ENCODE results near the gene AKT2.
"Not testable (repeated sequence)": the region's sequence is repeated elsewhere in the genome, so short reads cannot be mapped to it uniquely, and the experiment has no call there.

AKT2 gene

GRCh38 chr19:40219029-40219428 is 66.1 kb downstream of the AKT2 start:
- DNase-seq (ENCODE audit: low read depth, low spot score): not testable (repeated sequence)

DNA sequence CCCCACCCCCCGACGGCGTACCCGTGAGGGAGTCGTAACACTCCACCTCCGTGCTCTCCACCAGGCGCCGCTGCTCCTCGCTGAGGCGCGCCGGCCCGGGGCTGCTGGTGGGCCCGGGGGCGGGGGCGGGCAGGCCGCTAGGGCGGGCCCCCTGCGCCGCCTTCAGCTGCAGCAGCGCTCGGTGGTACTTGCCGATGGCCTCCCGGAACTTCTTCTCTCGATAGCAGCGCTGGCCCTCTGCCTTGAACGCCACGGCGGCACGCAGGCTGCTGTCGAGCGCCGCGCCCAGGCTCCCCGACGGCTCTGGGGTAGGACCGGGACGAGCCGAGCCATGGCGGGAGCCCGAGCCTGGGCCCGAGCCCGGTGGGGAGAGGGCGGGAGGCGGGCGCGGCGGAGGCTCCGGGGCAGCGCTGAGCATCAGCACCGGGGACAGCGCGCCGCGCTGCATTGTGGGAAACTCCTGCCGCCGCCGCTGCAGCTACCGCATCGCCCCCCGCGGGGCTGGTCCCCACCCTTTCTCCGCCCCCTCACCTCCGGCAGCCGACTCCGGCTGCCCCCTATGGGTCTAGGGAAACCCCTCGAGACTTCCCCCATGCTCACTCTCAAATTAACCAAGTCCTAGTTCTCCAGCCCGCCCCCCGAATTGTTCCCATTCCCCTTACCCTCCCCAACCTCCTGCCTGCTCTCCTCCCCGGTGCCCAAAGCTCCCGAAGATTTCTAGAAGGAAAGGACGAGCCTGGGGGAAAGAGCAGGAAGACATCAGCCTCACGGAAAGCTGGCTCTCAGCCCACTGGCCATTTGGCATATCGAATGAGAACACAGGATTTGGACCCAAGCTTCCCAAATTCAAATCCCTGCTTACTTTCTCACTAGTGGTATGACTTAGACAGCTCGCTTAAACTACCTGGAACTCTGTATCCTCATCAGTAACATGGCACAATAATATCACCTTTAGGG is 66.9 kb downstream of the AKT2 start, which contains the start of gene TTC9B:
TTC9B (minus strand) TSS at position 451 of the 957 bp plus-strand sequence; CDS start at position 448, 3 bp downstream.
- DNase-seq (ENCODE audit: low read depth, low spot score): peak; percentile 76

DNA sequence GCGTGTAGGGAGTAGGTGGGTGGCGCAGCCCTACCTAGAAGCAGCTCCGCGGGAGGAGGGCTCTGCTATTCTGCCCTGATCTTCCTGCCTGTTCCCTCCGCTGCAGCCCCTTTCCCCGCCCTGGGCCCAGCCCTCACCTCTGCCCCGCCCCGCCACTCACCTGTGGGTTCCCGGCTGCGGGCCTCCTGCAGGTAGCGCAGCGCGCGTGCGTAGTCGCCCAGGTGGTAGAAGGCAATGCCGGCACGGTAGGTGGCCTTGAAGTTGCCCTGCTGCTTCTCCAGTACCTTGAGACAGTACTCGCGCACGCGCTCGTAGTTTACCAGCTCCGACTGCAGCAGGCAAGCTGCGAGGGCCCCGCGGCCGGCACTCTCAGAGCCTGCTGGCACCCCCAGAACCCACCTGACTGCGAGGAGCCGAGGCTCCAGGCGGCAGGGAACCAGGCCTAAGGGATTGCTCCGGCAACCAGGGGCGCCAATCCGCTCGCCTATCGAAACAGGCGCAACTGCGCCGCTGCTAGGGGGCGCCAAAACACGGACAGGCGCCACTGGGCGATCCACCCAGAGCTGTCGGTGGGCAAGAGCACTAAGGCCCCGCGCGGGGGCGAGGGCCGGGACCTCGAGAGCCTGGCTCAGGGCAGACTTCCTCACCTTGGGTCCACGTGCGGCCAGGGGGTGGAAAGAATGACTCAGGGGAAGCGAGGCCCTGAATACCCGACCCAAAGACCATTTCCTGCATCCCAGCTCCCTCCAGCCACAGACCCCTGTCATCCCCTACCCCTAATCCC is 67.9 kb downstream of the AKT2 start:
- no peak for DNase-seq (ENCODE audit: low read depth, low spot score)

DNA sequence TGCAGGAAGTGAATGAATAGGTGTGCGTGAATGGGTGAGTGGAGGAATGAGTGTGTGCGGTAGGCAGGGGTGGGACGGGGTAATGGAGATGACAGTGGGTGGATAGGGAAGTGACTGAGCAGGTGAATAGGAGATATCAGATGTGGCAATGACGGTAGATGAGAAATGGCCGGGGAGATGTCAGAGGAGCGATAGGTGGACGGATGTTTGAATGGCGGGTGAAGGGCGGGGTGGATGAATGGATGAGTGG is 68.4 kb downstream of the AKT2 start:
- no peak for DNase-seq (ENCODE audit: low read depth, low spot score)

- DNase-seq (ENCODE audit: low read depth, low spot score): no peak
These were observed 69.0 kb downstream of the AKT2 start for GRCh38 chr19:40216013-40216776.

DNA sequence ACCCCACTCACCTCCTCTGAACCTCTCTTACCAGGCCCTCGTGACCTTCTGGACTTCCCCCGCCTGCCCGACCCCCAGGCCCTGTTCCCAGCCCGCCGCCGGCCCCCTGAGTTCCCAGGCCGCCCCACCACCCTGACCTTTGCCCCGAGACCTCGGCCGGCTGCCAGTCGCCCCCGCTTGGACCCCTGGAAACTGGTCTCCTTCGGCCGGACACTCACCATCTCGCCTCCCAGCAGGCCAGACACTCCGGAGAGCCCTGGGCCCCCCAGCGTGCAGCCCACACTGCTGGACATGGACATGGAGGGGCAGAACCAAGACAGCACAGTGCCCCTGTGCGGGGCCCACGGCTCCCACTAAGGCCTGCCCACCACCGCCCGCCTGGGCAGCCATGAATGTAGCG is 70.2 kb downstream of the AKT2 start:
- no peak for DNase-seq (ENCODE audit: low read depth, low spot score)

DNA sequence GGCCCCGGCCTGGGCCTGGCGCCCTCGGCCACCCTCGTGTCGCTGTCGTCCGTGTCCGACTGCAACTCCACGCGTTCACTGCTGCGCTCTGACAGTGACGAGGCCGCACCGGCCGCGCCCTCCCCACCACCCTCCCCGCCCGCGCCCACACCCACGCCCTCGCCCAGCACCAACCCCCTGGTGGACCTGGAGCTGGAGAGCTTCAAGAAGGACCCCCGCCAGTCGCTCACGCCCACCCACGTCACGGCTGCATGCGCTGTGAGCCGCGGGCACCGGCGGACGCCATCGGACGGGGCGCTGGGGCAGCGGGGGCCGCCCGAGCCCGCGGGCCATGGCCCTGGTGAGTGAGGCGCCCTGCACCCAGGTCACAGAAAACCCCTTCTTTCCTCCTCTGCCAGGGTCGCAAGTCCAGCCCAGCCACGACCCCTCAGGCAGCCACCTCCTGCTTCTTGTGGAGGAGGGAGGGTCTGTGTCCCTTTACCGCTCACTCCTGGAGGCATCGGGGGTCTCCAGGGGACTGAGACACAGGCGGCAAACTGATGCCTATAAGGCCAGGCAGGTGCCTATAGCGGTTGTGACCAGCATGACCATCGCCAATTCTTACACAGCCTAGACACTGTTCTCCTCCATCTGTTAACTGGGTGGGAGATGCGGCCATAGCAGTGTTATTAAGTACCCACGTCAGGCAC is 71.1 kb downstream of the AKT2 start:
- DNase-seq (ENCODE audit: low read depth, low spot score): no peak

DNA sequence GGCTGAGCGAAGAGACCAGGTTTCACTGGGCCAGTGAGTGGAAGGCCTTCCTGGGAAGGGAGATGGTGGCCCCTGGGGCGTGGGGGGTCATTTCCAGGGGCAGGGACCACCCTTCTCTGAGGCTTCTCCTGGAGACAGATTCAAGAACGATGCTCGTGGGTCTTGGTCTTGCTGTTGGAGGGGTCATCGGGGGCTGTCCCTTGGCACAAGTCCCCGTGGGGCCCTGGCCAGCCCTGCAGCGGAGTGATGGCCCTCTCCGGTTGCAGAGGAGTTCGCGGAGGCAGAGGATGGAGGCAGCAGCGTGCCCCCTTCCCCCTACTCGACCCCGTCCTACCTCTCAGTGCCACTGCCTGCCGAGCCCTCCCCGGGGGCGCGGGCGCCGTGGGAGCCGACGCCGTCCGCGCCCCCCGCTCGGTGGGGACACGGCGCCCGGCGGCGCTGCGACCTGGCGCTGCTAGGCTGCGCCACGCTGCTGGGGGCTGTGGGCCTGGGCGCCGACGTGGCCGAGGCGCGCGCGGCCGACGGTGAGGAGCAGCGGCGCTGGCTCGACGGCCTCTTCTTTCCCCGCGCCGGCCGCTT is 71.8 kb downstream of the AKT2 start:
- DNase-seq (ENCODE audit: low read depth, low spot score): no peak

DNA sequence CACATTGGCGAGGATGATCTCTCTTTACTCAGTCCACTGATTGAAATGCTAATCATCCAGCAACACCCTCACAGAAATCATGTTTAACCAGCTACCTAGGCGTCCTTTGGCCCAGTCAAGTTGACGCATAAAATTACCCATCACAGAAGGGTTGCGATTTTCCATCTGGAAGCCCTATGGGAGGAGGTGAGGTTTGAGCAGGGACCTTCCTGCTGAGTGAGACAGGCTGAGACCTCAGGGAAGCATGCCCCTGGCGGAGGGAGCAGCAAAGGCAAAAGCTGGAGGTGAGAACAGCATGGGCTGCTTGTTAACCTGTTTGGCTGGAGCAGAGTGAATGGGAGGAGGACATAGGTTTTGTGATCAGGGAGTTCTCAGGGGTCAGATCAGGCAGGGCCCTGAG is 74.3 kb downstream of the AKT2 start:
- no peak for DNase-seq (ENCODE audit: low read depth, low spot score)

DNA sequence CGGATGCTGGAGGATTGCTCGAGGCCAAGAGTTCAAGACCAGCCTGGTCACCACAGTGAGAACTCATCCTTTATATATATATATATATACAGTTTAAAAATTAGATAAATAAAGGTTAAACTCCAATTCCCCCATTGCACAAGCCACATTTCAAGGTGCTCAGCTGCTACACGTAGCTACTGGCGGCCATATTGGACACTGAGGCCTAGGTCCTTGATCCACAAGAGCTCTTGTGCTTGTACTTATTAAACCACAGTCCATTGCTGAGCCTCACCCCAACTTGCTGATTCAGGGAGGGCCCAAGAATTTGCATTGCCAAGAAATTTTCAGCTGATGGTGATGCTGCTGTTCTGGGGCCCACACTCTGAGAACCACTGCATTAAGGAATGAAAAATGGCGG is 76.5 kb downstream of the AKT2 start:
- DNase-seq (ENCODE audit: low read depth, low spot score): no peak

GRCh38 chr19:40205760-40206159 is 79.4 kb downstream of the AKT2 start:
- no peak for DNase-seq (ENCODE audit: low read depth, low spot score)

- no peak for DNase-seq (ENCODE audit: low read depth, low spot score)
These were observed 80.8 kb downstream of the AKT2 start for GRCh38 chr19:40204381-40204780.

DNA sequence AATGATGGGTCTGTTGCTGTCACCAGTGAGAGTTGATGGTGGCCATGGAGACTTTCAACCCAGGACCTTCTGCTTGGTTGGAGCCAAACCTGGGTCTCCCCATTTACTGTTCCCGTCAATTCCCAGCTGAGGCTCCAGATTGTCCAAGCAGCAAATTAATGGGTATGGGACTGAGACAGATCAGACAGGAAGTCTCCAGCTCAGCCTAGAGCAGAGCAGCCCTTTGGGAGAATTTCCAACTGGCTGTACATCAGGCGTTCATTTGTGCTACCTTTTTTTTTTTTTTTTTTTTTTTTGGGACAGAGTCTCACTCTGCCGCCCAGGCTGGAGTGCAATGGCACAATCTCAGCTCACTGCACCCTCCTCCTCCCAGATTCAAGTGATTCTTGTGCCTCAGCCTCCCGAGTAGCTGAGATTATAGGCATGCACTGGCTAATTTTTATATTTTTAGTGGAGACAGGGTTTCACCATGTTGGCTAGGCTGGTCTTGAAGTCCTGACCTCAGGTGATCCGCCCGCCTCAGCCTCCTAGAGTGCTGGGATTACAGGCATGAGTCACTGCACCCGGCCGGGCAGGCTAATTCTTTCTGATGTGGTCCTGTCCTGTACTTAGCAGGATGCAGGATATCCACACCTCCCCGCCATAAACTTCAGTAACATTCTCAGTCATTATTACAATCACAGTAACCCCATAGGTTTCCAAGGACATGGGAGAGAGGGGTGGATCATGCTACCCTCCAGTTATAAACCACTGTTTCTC is 84.6 kb downstream of the AKT2 start:
- DNase-seq (ENCODE audit: low read depth, low spot score): peak; percentile 37

DNA sequence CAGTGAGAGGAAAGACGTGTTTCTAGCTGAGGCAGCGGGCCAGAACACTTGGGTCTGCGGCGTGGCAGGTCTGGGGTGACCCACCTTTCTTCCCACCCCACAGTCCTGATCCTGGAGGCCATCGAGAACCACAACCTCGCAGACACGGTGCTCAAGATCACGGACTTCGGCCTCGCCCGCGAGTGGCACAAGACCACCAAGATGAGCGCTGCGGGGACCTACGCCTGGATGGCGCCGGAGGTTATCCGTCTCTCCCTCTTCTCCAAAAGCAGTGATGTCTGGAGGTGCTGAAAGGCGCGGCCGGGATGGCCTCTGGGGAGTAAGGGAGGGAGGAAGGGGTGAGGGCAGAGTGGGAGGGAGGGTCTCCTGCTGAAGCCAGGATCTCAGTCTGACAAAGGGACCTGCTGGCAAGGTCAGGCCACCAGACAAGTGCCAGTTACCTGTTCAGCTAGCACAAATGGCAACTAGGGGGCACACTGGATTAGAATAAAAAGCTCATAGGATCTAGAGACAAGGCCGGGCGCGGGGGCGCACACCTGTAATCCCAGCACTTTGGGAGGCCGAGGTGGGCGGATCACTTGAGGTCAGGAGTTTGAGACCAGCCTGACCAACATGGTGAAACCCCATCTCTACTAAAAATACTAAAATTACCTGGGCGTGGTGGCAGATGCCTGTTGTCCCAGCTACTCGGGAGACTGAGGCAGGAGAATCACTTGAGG is 86.7 kb downstream of the AKT2 start:
- no peak for DNase-seq (ENCODE audit: low read depth, low spot score)

DNA sequence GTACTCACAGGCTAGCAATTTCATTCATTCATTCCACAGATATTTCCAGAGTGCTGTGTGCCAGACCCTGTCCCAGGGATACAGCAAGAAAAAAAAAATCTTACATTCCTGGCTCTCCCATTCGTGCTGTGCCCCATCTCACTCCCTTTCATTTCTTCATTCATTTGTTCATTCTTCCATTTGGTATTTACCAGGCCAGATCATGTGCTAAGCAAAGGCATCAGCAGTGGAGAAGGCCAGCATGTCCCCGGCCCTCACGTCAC is 91.6 kb downstream of the AKT2 start:
- DNase-seq (ENCODE audit: low read depth, low spot score): peak; percentile 48

DNA sequence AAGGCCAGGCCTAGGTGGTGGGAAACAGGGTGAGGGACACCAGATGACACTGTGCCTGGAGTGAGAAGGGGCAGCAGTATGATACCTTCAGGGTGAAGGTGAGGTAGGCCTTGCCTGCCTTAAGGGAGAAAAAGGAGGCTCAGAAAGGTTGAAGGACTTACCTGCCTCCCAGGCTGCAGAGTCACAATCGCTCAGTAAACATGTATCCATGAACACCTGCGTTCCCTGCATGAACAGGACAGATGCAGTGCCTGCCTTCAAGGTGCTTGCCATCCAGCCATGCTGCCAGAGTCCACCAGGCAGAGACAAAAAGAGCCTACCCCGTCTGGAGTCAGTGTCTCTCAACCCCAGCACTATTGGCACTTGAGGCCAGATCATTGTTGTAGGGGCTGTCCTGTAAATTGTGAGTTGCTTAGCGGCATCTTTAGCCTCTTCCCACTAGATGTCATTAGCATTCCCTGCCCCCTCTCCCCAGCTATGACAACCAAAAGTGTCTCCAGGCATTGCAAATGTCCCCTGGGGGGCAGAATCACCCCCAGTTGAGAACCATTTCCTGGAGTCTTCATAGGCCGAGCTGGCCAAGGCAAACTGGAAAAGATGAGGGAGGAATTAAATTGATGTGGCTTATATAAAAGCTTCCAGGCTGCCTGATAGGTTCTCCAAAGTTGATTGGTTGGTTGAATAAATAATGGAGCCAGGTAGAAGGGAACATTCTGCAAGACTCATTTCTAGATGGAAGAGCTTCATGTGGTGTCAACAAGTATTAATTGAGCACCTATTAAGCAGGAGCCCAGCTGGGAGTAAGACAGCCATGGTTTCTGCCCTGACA is 92.2 kb downstream of the AKT2 start:
- no peak for DNase-seq (ENCODE audit: low read depth, low spot score)

DNA sequence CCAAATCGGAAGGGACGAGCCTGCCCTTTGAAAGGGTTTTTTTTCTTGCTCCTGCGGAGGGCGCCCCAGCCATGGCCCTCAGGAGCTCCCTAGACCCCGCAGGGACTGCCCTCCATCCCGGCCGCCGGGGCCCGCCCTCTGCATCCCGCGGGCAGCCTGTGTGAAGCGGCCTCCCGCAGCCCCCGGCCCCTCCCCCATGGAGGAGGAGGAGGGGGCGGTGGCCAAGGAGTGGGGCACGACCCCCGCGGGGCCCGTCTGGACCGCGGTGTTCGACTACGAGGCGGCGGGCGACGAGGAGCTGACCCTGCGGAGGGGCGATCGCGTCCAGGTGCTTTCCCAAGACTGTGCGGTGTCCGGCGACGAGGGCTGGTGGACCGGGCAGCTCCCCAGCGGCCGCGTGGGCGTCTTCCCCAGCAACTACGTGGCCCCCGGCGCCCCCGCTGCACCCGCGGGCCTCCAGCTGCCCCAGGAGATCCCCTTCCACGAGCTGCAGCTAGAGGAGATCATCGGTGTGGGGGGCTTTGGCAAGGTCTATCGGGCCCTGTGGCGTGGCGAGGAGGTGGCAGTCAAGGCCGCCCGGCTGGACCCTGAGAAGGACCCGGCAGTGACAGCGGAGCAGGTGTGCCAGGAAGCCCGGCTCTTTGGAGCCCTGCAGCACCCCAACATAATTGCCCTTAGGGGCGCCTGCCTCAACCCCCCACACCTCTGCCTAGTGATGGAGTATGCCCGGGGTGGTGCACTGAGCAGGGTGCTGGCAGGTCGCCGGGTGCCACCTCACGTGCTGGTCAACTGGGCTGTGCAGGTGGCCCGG is 93.1 kb downstream of the AKT2 start:
- peak; percentile 56 for DNase-seq (ENCODE audit: low read depth, low spot score)
